Measurements from ENCODE around the gene GABRE. TPM values are rescaled to one million over a fixed set of nuclear protein-coding genes. Genes with fewer than 3 reads are reported as not detected.

Gene GABRE
- total and polyA plus RNA-seq, 2 experiments from 2014 or later: 19.4 to 20.8 TPM

DNA sequence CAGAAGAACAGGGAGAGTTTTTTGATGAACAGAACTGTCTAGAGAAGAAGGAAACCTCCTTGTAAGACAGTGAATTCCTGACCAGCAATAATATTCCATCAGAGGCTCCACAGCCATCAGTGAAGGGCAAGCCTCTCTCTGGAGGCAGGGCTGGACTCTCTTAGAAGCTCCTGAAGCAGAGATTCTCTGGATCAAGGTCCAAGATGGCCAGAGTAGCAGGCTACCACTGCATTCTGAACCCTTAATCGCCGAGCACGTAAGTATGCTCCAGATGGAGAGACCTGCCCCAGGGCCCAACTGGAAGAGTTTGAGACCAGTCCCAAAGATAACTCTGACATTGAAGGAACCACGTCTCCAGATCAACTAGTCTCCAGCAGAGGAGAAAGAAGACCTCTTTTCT lies 16.4 kb downstream of the GABRE start:
- H3K79me2 ChIP-seq (ENCODE audit: insufficient read depth): no peaks in the 10 kb centered on the region
- H3K27me3 ChIP-seq (replicated peaks; ENCODE audit: insufficient read depth): no peaks in the 10 kb centered on the region
- no peak overlapping the region for H3K4me2 ChIP-seq (ENCODE audit: unreplicated experiment)
- in situ Hi-C loops (cut with MboI): no loop called here
- no peak overlapping the region for H3K4me3 ChIP-seq
- WGBS, 2 experiments (ENCODE audit: low coverage in 1 of 2, low lambda C conversion rate in 2 of 2, missing lambda C conversion rate in 2 of 2): 100% methylated on average over 2 to 4 of the region's 4 CpGs
- no peak overlapping the region for H2AFZ ChIP-seq
- H3K9me2 ChIP-seq (ENCODE audit: insufficient read depth): no peaks in the 10 kb centered on the region
- no peaks in the 10 kb centered on the region for H3F3A ChIP-seq (ENCODE audit: insufficient read depth)
- H3K27ac ChIP-seq: no peak overlapping the region
- TF ChIP-seq EZH2 (IDR thresholded peaks at IDR 0.05; ENCODE audit: insufficient read depth, poor library complexity, severe bottlenecking): no peak
- no peak for TF ChIP-seq EZH2phosphoT487 (IDR thresholded peaks at IDR 0.05; ENCODE audit: insufficient read depth, low read depth)
- H3K9ac ChIP-seq: no peak overlapping the region
- peaks cover 14% of the 10 kb centered on the region; the same call in 1 of the 2 replicates for H3K36me3 ChIP-seq (ENCODE audit: low read depth)
- no peaks in the 10 kb centered on the region for H4K20me1 ChIP-seq (ENCODE audit: insufficient read depth)
- H3K4me1 ChIP-seq (ENCODE audit: insufficient read depth): no peaks in the 10 kb centered on the region
- H3K9me3 ChIP-seq (ENCODE audit: low read depth): no peaks in the 10 kb centered on the region
- DNase-seq: no peak

DNA sequence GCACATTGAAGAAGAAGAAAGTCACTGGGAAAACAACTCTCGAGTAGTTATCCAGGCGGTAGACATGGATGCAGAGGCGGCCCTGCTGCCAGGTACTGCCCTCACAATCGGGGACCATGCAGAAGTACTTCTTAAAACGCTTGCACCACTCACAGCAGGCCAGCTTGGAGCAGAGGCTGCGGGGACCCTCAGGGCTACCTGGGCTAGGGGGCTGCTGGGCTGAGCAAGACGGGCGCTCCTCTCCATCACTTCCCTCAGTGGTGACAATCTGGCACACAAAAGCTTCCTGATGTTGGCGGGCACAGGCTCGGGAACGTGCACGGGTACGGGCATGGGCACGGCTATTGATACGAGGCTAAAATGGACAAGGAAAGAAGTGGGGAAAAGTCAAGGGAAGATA lies 19.7 kb downstream of the GABRE start:
- TF ChIP-seq EZH2 (IDR thresholded peaks at IDR 0.05; ENCODE audit: insufficient read depth, poor library complexity, severe bottlenecking) (no peak), EZH2phosphoT487 (IDR thresholded peaks at IDR 0.05; ENCODE audit: insufficient read depth, low read depth) (no peak)
- peaks cover 4% of the 10 kb centered on the region; the same call in 1 of the 2 replicates for H3F3A ChIP-seq (ENCODE audit: insufficient read depth)
- H3K4me1 ChIP-seq (ENCODE audit: insufficient read depth): no peaks in the 10 kb centered on the region
- H3K27me3 ChIP-seq (replicated peaks; ENCODE audit: insufficient read depth): no peaks in the 10 kb centered on the region
- no peaks in the 10 kb centered on the region for H3K79me2 ChIP-seq (ENCODE audit: insufficient read depth)
- DNase-seq: no peak
- H3K4me3 ChIP-seq: no peak overlapping the region
- no peaks in the 10 kb centered on the region for H3K9me2 ChIP-seq (ENCODE audit: insufficient read depth)
- peaks cover 12% of the 10 kb centered on the region; the same call in 1 of the 2 replicates for H3K36me3 ChIP-seq (ENCODE audit: low read depth)
- H3K4me2 ChIP-seq (ENCODE audit: unreplicated experiment): no peak overlapping the region
- H2AFZ ChIP-seq: no peak overlapping the region
- no peaks in the 10 kb centered on the region for H3K9me3 ChIP-seq (ENCODE audit: low read depth)
- 99 to 100% methylated on average over 15 of the region's 15 CpGs for WGBS, 2 experiments (ENCODE audit: low coverage in 1 of 2, low lambda C conversion rate in 2 of 2, missing lambda C conversion rate in 2 of 2)
- no peak overlapping the region for H3K27ac ChIP-seq
- H3K9ac ChIP-seq: no peak overlapping the region
- in situ Hi-C loops (cut with MboI): no loop called here
- H4K20me1 ChIP-seq (ENCODE audit: insufficient read depth): no peaks in the 10 kb centered on the region

- Histone ChIP-seq H3K79me2 (ENCODE audit: insufficient read depth) (no peaks in the 10 kb centered on the region), H3K9ac (no peak overlapping the region), H3K9me3 (ENCODE audit: low read depth) (no peaks in the 10 kb centered on the region), H3K36me3 (ENCODE audit: low read depth) (no peaks in the 10 kb centered on the region), H4K20me1 (ENCODE audit: insufficient read depth) (no peaks in the 10 kb centered on the region), H3K4me3 (no peak overlapping the region), H3K4me2 (ENCODE audit: unreplicated experiment) (no peak overlapping the region), H3F3A (ENCODE audit: insufficient read depth) (no peaks in the 10 kb centered on the region), H3K9me2 (ENCODE audit: insufficient read depth) (no peaks in the 10 kb centered on the region), H3K27me3 (replicated peaks; ENCODE audit: insufficient read depth) (no peaks in the 10 kb centered on the region), H3K27ac (no peak overlapping the region), H2AFZ (no peak overlapping the region), H3K4me1 (ENCODE audit: insufficient read depth) (no peaks in the 10 kb centered on the region)
- DNase-seq: no peak
- TF ChIP-seq EZH2 (IDR thresholded peaks at IDR 0.05; ENCODE audit: insufficient read depth, poor library complexity, severe bottlenecking) (no peak), EZH2phosphoT487 (IDR thresholded peaks at IDR 0.05; ENCODE audit: insufficient read depth, low read depth) (no peak)
- in situ Hi-C loops (cut with MboI): no loop called here
Observed at GRCh38 chrX:151938172-151938571, 36.3 kb downstream of the GABRE start.

DNA sequence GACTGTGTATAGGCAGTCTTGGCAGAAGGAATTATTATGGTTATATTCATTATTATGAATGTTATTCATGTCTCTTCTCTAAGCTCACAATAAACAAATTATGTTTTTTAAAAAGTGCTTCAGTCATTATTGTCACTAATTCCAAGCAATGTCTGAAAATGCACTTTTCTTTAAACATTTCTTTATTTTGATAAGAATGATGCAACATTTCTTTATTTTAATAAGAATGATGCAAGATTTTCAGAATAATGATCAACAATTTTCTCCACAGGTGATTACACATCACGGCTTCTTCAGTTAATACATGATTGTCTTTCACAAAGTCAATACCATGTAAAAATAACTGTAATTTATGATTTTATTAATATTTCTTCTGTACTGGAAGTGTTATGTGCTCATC lies 39.1 kb downstream of the GABRE start:
- no peak overlapping the region for H3K4me2 ChIP-seq (ENCODE audit: unreplicated experiment)
- H3K27ac ChIP-seq: no peak overlapping the region
- no peaks in the 10 kb centered on the region for H3F3A ChIP-seq (ENCODE audit: insufficient read depth)
- no peaks in the 10 kb centered on the region for H3K79me2 ChIP-seq (ENCODE audit: insufficient read depth)
- H3K9ac ChIP-seq: no peak overlapping the region
- no peak for TF ChIP-seq EZH2 (IDR thresholded peaks at IDR 0.05; ENCODE audit: insufficient read depth, poor library complexity, severe bottlenecking)
- no peak for TF ChIP-seq EZH2phosphoT487 (IDR thresholded peaks at IDR 0.05; ENCODE audit: insufficient read depth, low read depth)
- WGBS, 2 experiments (ENCODE audit: low coverage in 1 of 2, low lambda C conversion rate in 2 of 2, missing lambda C conversion rate in 2 of 2): 93 to 100% methylated on average over 1 of the region's 1 CpG
- no peak overlapping the region for H3K4me3 ChIP-seq
- no peaks in the 10 kb centered on the region for H3K9me3 ChIP-seq (ENCODE audit: low read depth)
- no peaks in the 10 kb centered on the region for H4K20me1 ChIP-seq (ENCODE audit: insufficient read depth)
- H3K36me3 ChIP-seq (ENCODE audit: low read depth): no peaks in the 10 kb centered on the region
- H3K27me3 ChIP-seq (replicated peaks; ENCODE audit: insufficient read depth): no peaks in the 10 kb centered on the region
- H3K9me2 ChIP-seq (ENCODE audit: insufficient read depth): no peaks in the 10 kb centered on the region
- DNase-seq: no peak
- H2AFZ ChIP-seq: no peak overlapping the region
- no peaks in the 10 kb centered on the region for H3K4me1 ChIP-seq (ENCODE audit: insufficient read depth)
- in situ Hi-C loops (cut with MboI): no loop called here

GRCh38 chrX:151929126-151929525 lies 45.4 kb downstream of the GABRE start:
- no peaks in the 10 kb centered on the region for H3F3A ChIP-seq (ENCODE audit: insufficient read depth)

More at GRCh38 chrX:151929126-151929525, 45.4 kb downstream of the GABRE start:
- H3K27me3 ChIP-seq (replicated peaks; ENCODE audit: insufficient read depth): no peaks in the 10 kb centered on the region
- 0% methylated on average over 3 of the region's 4 CpGs; no CpG with 5 or more reads in 1 of the 2 experiments for WGBS, 2 experiments (ENCODE audit: low coverage in 1 of 2, low lambda C conversion rate in 2 of 2, missing lambda C conversion rate in 2 of 2)
- H3K9me2 ChIP-seq (ENCODE audit: insufficient read depth): no peaks in the 10 kb centered on the region
- no peak overlapping the region for H3K4me2 ChIP-seq (ENCODE audit: unreplicated experiment)
- no peak overlapping the region for H3K27ac ChIP-seq
- no peak for DNase-seq
- no peaks in the 10 kb centered on the region for H4K20me1 ChIP-seq (ENCODE audit: insufficient read depth)
- in situ Hi-C loops (cut with MboI): no loop called here
- no peaks in the 10 kb centered on the region for H3K4me1 ChIP-seq (ENCODE audit: insufficient read depth)
- H2AFZ ChIP-seq: no peak overlapping the region
- TF ChIP-seq EZH2 (IDR thresholded peaks at IDR 0.05; ENCODE audit: insufficient read depth, poor library complexity, severe bottlenecking) (no peak), EZH2phosphoT487 (IDR thresholded peaks at IDR 0.05; ENCODE audit: insufficient read depth, low read depth) (no peak)
- no peak overlapping the region for H3K4me3 ChIP-seq
- no peaks in the 10 kb centered on the region for H3K36me3 ChIP-seq (ENCODE audit: low read depth)
- H3K9me3 ChIP-seq (ENCODE audit: low read depth): no peaks in the 10 kb centered on the region
- no peak overlapping the region for H3K9ac ChIP-seq
- H3K79me2 ChIP-seq (ENCODE audit: insufficient read depth): no peaks in the 10 kb centered on the region

Measured in GM23248 (cell line).